GM12878 (cell line): ENCODE measurements around the gene LARGE1. TPM values are rescaled to one million over a fixed set of nuclear protein-coding genes. Genes with fewer than 3 reads are reported as not detected.

Source experiments
- ATAC-seq: fragments of 200-7000 bp; cut with Tn5 transposase; 3 replicates; pipeline ENCODE4 v1.9.1; 2020; ENCODE audit warnings: mild to moderate bottlenecking, moderate library complexity
- BruUV-seq: library from RNA; stranded (reverse); fragments of 400-500 nt; replicated peaks from 2 replicates; lab custom pipeline; 2021; lab: Mats Ljungman, UMichigan
- CTCF ChIA-PET: fragments of 300-600 bp; sonication (Branson Sonifier 250); formaldehyde crosslinking; extraction: SDS; loops from one replicate; lab custom pipeline; 2021; ENCODE audit warnings: inconsistent platforms; lab: Yijun Ruan, JAX
- POLR2A ChIA-PET: fragments of 350-600 bp; formaldehyde crosslinking; extraction: SDS; loops from one replicate; lab custom pipeline; 2021; ENCODE audit warnings: inconsistent platforms; lab: Charles Lee
- RAD21 ChIA-PET: fragments of 300-600 bp; sonication (Branson Sonifier 250); formaldehyde crosslinking; loops from one replicate; lab custom pipeline; 2023; ENCODE audit warnings: antibody characterized with exemption; ENCODE audit not compliant: unreplicated experiment; lab: Charles Lee
- SMC1A ChIA-PET: fragments of 300-600 bp; sonication (Branson Sonifier 250); formaldehyde crosslinking; loops from one replicate; lab custom pipeline; 2023; ENCODE audit not compliant: unreplicated experiment, uncharacterized antibody; lab: Charles Lee
- DNase-seq: peaks from one replicate; pipeline ENCODE4 v3.0.0-alpha.2; 2011; ENCODE audit warnings: low read depth, low spot score
- FAIRE-seq: peaks from 3 replicates; lab custom pipeline; 2011; peaks lifted over from hg19 to GRCh38; lab: Jason Lieb, UNC
- H2AFZ ChIP-seq: 2 replicates; pipeline ENCODE4 v1.6.0; 2011; ENCODE audit warnings: low read depth, low read length, control low read depth; ENCODE audit not compliant: control insufficient read depth
- H3K27ac ChIP-seq: 2 replicates; pipeline ENCODE4 v1.5.1; 2011; ENCODE audit warnings: control low read depth; ENCODE audit not compliant: control insufficient read depth, insufficient read depth
- H3K27me3 ChIP-seq, 2 experiments: replicated peaks in 1 of 2; 2 replicates each; pipeline versions ENCODE4 v1.6.0 to v1.6.1; 2011; ENCODE audit warnings: low read length in 1 of 2; ENCODE audit not compliant: control insufficient read depth in 2 of 2, insufficient read depth in 2 of 2
- H3K36me3 ChIP-seq, 2 experiments: 2 replicates each; pipeline ENCODE4 v1.5.1; 2011; ENCODE audit warnings: low read length in 1 of 2; ENCODE audit not compliant: control insufficient read depth in 2 of 2, insufficient read depth in 2 of 2
- H3K4me1 ChIP-seq: 2 replicates; pipeline ENCODE4 v1.6.1; 2011; ENCODE audit warnings: mild to moderate bottlenecking, low read length, moderate library complexity, mixed read lengths; ENCODE audit not compliant: control insufficient read depth, insufficient read depth
- H3K4me2 ChIP-seq: 2 replicates; pipeline ENCODE4 v1.6.0; 2011; ENCODE audit warnings: control low read depth; ENCODE audit not compliant: control insufficient read depth, insufficient read depth
- H3K4me3 ChIP-seq: fragments of 200-600 bp; sonication (generic); 2 replicates; pipeline ENCODE4 v1.5.1; 2016
- H3K79me2 ChIP-seq: 2 replicates; pipeline ENCODE4 v1.6.0; 2011; ENCODE audit warnings: low read length; ENCODE audit not compliant: control insufficient read depth, insufficient read depth
- H3K9ac ChIP-seq: 2 replicates; pipeline ENCODE4 v1.8.0; 2011; ENCODE audit warnings: low read length, control low read depth, mixed read lengths; ENCODE audit not compliant: control insufficient read depth, insufficient read depth
- H3K9me3 ChIP-seq: replicated peaks from 3 replicates; pipeline ENCODE4 v1.5.1; 2011; ENCODE audit warnings: mild to moderate bottlenecking, low read length; ENCODE audit not compliant: control insufficient read depth, insufficient read depth
- H4K20me1 ChIP-seq: 2 replicates; pipeline ENCODE4 v1.6.0; 2011; ENCODE audit not compliant: control insufficient read depth, insufficient read depth
- GATAD2B ChIP-seq: fragments of 450-650 bp; conservative IDR thresholded peaks from 2 replicates; pipeline ENCODE4 v1.6.1; 2017; ENCODE audit warnings: low read depth, mild to moderate bottlenecking, moderate library complexity
- IRF4 ChIP-seq: IDR thresholded peaks from 2 replicates; pipeline ENCODE4 v1.6.1; 2011; ENCODE audit warnings: low read depth, low read length
- JUND ChIP-seq: IDR thresholded peaks from 2 replicates; pipeline ENCODE4 v1.6.1; 2012; ENCODE audit warnings: low read depth, mild to moderate bottlenecking, low read length, improper control_type of control experiment, moderate library complexity
- MAX ChIP-seq: IDR thresholded peaks from 2 replicates; pipeline ENCODE4 v1.6.1; 2012; ENCODE audit warnings: low read depth, low read length, improper control_type of control experiment
- TCF7 ChIP-seq: IDR thresholded peaks from 2 replicates; pipeline ENCODE4 v1.6.1; 2014; ENCODE audit warnings: antibody characterized with exemption, borderline replicate concordance
- WRNIP1 ChIP-seq: IDR thresholded peaks from 2 replicates; pipeline ENCODE4 v1.6.1; 2011; ENCODE audit warnings: low read depth, low read length, improper control_type of control experiment, borderline replicate concordance
- ZBTB40 ChIP-seq: fragments of 450-650 bp; IDR thresholded peaks from 2 replicates; pipeline ENCODE4 v1.6.1; 2016; ENCODE audit warnings: mild to moderate bottlenecking, moderate library complexity, borderline replicate concordance
- ZNF217 ChIP-seq: fragments of 450-650 bp; IDR thresholded peaks from 2 replicates; pipeline ENCODE4 v1.6.1; 2017; ENCODE audit warnings: antibody characterized with exemption, mild to moderate bottlenecking
- WGBS: methylation state at CpG from one replicate; pipeline ENCODE4 v1.1.6; 2016; ENCODE audit warnings: low lambda C conversion rate; ENCODE audit not compliant: insufficient replicate concordance, insufficient coverage; ENCODE audit errors: missing lambda C conversion rate; 5-methylcytosine and 5-hydroxymethylcytosine counted together
- in situ Hi-C: fragments of 300-500 bp; cut with MboI; formaldehyde crosslinking; loops from 9 replicates; pipeline ENCODE4 v1.14.3; 2018; ENCODE audit warnings: mixed read lengths
- intact Hi-C: fragments of 100-400 bp; cut with micrococcal nuclease; formaldehyde crosslinking; loops from one replicate; pipeline ENCODE4 v1.14.2; 2022; ENCODE audit not compliant: unreplicated experiment
- polyA plus RNA-seq, 11 experiments: library from polyadenylated mRNA; depleted of rRNA in 4 of 11; unstranded in 6 of 11; stranded (reverse) in 5 of 11; fragments of >200 nt; fragmentation: Nextera tagmentation in 4 of 11; fragmentation: Illumina TruSeq in 1 of 11; extraction: Ambion mirVana in 4 of 11; extraction: Trizol in 1 of 11; gene quantifications; 1 replicate in 1 of 11; 2 replicates in 10 of 11; pipeline versions ENCODE4 v1.2.1 to v1.2.3, GENCODE V29; 2011 to 2016; ENCODE audit warnings: inconsistent platforms in 2 of 11, missing spikeins in 2 of 11, low read depth in 1 of 11
- total RNA-seq, 4 experiments: library from RNA; depleted of rRNA in 3 of 4; stranded (reverse); fragments of >200 nt in 3 of 4; fragmentation: Illumina TruSeq in 1 of 4; extraction: Trizol in 1 of 4; gene quantifications; 2 replicates each; pipeline versions ENCODE4 v1.2.1 to v1.2.3, GENCODE V29; 2013 to 2021

Gene LARGE1
- total and polyA plus RNA-seq, 10 of the 15 experiments (the other 5 are each of a cell fraction or from before 2014, with no cell fraction given), result 3.2 to 41.4 (median 17.3) TPM

- DNase-seq, result no peak
- SMC1A ChIA-PET, result no interaction called here
- no peak for FAIRE-seq
- CTCF ChIA-PET, result no interaction called here
- WGBS, result 49% methylated on average over 3 of the region's 3 CpGs
- no peak overlapping the region for H3K4me2 ChIP-seq
- no peaks in the 10 kb centered on the region; the same call in 1 of the 2 replicates for H3K79me2 ChIP-seq
- no peak overlapping the region for H3K27ac ChIP-seq
- in situ Hi-C loops, result no loop called here
- no peaks in the 10 kb centered on the region for H3K36me3 ChIP-seq
- no peaks in the 10 kb centered on the region; the same call in 2 of the 3 replicates for H3K9me3 ChIP-seq
- TF ChIP-seq ZNF217 (no peak), JUND (no peak), IRF4 (no peak), GATAD2B (no peak), WRNIP1 (no peak), TCF7 (no peak), MAX (no peak), ZBTB40 (no peak)
- H4K20me1 ChIP-seq, result no peaks in the 10 kb centered on the region
- no peak overlapping the region for H3K4me3 ChIP-seq
- H3K9ac ChIP-seq, result no peak overlapping the region
- intact Hi-C loops, result no loop called here
- BruUV-seq, result no TSS peak
- ATAC-seq, result no peak
- no peak overlapping the region for H2AFZ ChIP-seq
- no peaks in the 10 kb centered on the region for H3K27me3 ChIP-seq
- RAD21 ChIA-PET, result no interaction called here
- H3K4me1 ChIP-seq, result no peaks in the 10 kb centered on the region
- POLR2A ChIA-PET, result no interaction called here
Observed at GRCh38 chr22:33828302-33828701, 92.0 kb downstream of the LARGE1 start.
